Kidney tubule cell (primary cell): ENCODE results near the gene SELENON.
"Not testable (repeated sequence)": the region's sequence is repeated elsewhere in the genome, so short reads cannot be mapped to it uniquely, and the experiment has no call there.

ENCODE experiments used
- DNase-seq: peaks from one replicate; pipeline ENCODE4 v3.0.0-alpha.2; 2018; ENCODE audit warnings: low spot score

The SELENON gene

DNA sequence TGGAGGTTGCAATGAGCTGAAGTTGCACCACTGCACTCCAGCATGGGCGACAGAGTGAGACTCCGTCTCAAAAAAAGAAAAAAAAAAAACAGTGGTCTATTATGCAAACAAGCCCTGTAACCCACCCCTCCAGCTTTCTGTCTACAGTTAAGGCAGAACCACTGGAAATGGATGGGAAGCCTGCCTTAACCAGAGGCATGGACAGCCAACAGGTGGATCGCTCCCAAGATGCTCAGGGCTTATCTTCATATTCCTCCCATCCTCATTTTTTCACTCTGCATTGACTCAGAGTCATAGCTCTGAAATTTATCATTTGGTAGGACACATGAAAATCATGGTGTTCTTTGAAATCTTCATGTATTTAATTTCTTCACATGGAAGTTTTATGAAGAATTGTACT, 28.5 kb downstream of the SELENON start:
- no peak for DNase-seq

DNA sequence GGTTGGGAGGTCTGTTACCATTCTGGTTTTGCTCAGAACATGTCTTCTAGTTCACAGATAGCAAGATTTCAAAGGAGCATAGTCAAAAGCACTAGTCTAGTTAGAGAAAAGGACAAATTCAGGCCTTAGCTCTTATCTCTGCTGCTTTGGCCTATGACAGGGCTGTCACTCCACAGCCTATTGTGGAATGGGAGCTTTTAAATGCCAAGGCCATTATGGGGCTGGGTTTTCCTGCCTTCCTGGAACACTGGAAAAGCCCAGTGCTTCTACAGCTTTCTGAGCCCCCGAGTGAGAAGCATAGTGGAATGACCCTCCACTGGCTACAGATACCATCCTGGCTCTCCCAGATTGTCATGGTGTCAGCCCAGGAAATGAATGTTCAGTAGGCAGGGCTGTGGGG, 29.1 kb downstream of the SELENON start:
- DNase-seq: no peak

DNA sequence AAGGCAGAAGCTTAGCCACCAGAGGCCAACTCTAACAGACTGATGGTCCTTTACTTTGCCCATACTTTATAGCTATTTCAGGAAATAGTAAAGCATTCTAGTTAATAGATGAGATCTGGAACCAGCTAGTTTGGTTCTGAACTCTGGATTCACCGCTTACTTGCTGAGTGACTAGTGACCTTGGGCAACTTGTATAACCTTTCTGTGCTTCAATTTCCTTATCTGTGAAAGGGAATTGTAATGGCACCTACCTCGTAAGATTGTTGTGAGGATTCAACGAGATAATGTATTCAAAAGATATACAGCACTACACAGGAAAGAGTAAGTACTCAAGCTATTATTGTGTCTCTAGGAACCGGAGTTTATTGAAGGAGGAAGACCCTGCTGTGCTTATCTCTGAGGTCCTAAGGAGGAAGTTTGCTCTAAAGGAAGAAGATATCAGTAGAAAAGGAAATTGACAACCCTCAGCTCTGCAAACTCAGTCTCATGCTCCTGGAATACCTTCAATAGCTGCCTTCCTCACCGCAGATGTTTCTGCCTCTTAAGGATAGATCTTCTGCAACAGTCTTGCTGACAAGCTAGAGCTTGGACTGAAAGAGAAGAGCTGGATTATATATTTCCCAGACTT, 31.7 kb downstream of the SELENON start:
- no peak for DNase-seq

DNA sequence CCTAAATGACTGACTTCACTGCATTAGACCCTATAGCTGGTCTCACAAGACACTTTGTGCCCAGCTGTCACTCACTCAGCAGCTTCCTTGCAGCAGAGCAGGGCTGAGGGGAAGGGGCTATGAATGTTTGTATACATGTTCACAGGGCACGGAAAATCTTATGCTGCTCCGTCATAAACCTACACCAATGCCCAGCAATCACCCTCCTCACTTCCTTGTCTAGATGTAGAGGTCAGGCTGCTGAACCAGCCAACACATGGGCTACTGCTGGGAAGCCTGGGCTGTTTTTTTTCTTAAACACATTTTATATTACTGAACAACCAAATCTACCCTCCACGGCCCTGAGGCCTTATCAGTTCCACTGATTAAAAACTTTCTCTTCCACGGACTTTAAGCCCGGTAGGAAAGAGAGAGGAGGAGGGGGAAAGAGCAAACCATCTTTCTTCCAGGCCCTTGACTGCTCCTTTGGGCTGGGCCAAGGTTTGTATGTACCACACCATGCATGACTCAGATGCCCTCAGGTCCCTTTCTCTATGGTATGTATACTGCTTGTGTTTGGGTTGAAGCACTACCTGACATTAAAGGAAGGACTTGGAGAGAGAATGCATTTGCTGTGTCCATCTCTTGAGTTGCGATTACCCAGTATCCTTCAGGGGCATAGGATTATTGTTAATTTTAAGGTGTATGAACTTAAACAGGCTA, 32.5 kb downstream of the SELENON start:
- DNase-seq: no peak

DNA sequence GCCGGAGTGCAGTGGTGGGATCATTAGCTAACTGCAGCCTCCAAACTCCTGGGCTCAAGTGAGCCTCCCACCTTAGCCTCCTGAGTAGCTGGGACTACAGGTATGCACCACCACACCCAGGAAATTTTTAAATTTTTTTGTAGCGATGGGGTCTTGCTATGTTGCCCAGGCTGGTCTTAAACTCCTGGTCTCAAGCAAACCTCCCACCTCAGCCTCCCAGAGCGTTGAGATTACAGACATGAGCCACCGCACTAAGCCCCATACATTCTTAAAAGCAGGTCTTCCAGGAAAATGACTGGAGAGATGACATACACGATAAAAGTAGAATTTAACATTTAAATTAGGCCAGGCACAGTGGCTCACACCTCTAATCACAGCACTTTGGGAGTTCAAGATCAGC, 33.2 kb downstream of the SELENON start:
- DNase-seq: no peak

DNA sequence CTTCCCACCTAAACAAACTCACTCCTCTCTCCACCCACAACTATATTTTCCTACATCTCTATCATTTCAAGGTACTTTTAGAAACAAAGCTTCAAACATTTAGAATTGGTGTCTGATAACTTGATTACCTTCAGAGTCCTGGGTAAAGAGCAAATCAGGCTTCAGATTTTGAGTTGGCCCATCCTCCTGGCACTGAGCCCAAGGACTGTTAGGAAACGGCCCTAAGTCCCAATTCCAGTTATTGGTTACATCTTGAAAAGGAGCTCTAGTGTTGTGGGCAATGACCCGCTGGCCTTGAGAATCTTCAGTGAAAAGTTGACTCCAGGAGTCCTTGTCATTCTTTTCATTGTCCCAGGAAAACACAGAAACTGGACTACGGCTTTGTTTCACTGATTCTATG, 34.9 kb downstream of the SELENON start:
- no peak for DNase-seq

DNA sequence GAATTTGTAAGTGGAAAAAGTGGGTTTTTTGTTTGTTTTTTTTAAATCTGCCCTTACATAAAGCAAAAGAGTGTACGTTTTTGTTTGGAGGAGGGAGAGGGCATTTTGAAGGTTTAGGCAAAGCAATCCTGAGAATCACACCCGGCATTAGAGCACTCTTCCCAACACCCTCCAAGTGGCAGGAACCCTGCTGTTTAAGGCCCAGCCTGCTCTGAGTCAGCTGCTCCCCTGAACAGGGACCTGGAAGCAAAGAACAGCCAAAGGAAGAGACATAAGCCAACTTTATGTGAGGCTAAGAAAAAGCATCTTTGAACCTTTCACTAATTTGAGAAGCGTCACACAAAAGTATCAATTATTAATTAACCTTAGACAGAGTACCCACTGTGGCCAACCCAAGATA, 36.7 kb downstream of the SELENON start:
- no peak for DNase-seq

DNA sequence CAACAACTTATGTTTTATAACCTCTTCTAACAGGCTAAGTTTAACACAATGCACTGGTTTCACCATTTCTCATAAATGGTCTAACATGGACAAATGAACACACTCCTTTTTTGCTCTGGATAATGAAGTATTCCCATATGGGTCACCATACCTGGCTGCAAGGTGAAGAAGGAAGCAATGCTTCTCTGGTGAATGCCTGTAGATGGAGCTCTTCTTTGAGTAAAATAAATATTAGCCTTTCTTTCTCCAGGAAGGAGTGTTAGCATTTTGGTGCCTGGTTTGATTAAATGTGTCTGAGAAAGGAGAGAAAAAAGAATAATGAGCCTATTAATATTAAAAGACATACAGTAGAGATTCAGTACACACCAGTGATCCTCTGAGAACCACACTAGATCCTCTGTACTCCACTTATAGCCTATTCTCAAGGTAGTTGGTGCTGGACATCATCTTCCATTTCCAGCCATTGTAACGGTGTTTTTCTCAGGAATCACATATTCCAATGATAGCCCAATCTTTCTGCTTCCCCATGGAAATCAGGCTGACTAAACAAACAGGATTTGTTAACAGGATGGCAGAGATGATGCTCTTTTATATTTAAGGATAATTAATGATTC, 37.4 kb downstream of the SELENON start:
- DNase-seq: peak; percentile 47

DNA sequence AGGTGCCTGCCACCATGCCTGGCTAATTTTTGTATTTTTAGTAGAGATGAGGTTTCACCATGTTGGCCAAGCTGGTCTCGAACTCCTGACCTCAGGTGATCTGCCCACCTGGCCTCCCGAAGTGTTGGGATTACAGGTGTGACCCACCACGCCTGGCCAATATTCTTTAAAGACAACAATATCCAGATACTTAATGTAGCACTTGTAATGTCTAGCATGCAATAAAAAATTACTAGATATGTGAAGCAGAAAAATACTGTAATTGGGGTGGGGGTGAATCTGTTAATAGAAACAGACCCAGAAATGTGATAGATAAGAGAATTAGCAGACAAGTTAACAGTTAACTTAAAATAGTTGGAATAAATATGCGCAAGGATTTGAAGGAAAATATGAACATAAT, 39.8 kb downstream of the SELENON start:
- DNase-seq: not testable (repeated sequence)

DNA sequence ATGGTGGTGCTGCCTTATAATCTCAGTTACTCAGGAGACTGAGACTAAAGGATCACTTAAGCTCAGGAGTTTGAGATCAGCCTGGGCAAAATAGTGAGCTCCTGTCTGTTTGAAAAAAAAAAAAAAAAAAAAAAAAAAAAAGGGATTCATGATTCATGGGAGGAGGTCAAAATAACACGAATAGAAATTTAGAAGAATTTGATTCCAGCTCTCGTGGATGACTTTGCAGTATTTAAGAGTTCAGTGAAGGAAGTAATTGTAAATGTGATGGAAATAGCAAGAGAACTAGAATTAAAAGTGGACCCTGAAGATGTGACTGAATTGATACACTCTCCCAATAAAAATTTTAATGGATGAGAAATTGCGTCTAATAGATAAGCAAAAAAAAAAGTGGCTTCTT, 43.5 kb downstream of the SELENON start:
- DNase-seq: no peak

DNA sequence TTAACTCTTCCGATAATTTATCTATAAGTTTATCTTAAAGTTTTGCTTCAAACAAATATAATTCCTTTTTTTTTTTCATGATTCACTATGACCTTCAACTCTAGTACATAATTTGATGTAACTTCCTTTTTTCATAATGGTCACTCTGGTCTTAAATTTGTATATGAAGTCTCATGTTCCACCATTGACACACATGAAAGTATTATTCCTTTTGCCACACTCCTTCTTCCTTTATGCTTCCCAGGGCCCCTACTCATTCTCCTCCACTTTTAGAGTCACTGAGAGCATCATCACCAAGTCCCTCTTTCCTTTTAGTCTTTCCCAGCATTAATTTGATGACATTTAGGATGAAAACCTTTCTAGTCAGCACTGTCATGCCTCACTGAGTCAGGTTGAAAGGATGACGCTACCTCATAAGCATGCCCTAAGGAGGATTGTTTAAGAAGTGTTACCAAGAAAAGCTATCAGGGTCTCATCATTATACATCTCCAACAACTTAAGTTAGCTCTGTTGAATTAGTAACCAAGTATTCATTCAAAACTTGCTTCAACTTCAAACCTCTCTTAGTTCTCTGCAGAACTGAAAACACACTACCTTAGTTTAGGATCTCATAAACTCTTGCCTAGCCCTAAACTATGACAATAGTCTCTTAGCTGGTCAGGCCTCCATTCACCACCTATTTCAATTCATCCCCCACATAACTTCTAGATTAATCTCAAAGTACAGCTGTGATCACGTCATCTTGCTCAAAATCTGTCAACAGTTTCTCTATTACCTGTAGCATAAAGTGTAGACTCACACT, 44.7 kb downstream of the SELENON start:
- peak; percentile 73 for DNase-seq

DNA sequence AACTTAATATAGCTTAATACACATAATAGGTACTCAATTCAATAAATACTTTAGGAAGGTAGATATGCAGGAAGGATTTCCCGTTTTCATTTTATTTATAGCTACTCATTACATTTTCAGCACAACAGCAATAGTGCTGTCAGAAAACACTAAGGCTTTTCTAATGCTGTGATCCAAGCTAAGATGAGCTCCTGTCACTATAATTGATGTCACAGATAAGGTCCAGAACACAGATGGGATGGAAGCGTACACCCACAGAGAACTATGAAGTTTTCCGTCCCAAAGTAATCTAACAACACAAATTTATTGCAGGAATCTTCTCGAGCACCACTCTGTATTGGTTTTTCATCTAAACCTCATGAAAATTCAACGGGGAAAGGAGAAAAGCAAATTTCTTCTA, 45.7 kb downstream of the SELENON start:
- DNase-seq: no peak

DNA sequence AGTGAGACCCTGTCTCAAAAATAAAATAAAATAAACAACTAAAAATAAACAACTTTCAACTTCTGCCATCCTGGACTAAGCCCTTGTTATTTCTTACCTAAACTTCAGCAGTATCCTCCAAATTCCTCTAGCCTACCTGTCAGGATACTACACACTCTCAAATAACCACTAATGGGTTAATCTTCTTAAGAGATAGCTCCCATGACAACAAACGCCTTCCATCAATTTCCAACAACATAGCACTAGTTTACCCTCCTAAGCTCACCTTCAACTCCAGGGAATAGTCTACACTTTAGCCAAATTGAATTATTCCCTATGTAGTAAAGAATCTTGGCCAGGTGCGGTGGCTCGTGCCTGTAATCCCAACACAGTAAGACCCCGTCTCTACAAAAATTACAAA, 47.9 kb downstream of the SELENON start:
- no peak for DNase-seq

DNA sequence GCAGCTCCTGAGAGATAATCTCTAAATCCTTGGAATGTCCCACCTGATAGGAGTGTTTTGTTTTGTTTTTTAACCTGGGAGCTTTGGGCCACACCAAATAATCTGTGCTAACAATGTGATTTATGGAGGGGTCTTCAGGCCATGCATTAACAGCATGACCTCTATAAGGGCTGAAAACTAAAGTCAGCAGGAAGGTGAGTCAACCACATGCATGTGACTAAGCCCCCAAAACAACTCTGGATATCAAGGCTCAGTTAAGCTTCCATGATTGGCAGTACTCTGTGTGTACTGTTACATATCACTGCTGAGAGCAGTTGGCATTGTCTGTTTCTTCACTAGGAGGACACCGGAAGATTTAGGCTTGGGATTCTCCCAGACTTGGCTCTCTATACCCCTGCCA, 48.5 kb downstream of the SELENON start:
- DNase-seq: no peak

DNA sequence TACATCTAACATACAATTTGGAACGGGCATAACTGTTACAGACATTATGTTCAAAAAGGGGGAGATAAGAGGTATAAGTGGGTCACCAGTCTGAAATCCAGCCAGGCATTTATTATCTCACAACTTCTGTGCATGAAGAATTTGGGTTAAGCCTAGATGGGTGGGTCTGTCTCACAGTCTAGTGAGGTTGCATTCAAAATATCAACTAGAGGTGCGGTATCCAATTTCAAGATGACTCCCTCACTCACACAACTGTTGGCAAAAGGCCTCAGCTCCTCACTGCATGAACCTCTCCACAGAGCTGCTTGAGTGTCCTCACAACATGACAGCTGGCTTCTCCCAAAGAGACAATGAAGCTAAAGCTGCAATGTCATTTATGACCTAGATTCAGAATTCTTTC, 54.6 kb downstream of the SELENON start:
- DNase-seq: no peak

DNA sequence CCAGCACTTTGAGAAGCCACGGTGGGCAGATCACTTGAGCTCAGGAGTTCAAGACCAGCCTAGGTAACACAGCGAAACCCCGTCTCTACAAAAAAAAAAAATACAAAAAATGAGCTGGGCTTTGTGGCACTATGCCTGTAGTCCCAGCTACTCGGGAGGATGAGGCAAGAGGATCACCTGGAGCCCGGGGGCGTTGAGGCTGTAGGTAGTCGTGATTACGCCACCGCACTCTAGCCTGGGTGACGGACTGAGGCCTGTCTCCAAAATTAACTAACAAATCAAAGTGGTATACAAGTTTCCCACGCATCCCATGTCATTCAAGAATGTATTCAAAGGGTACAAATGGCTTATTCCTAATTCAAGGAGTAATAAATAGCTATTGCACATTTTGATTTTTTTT, 56.9 kb downstream of the SELENON start:
- DNase-seq: no peak

DNA sequence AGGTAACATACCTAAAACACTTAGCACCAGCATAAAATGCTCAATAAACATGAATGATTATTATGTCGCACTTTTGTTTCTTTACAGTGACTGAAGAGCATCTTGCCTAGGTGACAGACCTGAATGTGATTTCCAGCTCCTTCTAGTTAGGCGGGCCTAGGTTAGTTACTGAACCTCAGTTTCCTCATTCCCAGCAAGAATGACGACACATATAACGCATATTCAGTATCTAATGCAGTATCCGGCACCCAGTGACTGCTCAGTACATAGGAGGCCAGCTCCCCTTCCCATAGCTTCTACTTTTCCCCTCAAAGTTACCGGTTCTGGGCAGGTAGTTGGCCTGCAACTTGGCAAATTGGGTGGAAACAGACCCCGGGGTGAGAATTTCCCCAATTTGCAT, 58.5 kb downstream of the SELENON start:
- no peak for DNase-seq

DNA sequence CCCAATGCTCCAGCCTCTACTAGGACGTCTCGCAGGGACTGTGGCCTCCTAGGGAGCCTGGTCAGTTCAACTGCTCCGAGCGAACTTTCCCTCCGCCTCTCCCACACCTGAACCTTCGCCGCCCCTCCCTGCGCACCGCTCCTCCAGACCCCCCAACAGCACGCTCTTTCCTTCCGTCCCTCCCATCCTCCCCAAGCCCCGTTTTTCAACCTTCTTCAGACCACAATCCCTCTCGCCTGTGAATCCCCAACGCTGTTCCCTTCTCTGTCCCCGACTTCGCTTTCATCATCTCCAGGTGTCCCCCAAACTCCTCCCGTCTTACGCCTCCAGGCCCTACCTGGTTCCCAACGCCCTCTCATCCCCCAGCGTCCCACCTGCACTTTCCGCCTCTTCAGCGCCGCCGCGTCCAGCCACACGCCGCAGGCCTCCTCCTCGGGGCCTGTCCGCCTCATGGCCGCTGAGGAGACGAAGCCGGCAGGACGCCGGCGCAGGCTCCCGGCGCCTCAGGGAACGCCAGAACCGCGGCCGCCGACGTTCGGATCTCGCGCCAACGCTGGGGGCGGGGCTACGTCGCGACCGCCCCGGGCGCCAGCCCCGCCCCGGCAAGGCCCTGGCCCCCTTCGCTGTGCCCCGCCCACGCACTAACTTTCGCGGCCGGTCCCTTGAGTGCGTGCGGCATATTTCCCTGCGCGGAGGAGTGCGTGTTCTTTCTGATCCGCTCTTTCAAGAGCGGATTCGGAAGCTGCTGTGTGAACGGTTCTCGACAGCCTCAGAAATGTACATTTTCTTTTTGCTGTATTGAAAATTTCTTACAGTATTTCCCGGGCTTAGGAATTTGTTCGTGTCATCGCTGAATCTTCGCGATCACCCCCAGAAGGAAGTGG, 59.2 kb downstream of the SELENON start, which contains the start of gene AUNIP:
AUNIP (minus strand) TSS at position 552 of the 884 bp plus-strand sequence; CDS start at position 452, 100 bp downstream.
- DNase-seq: peak; percentile 90

DNA sequence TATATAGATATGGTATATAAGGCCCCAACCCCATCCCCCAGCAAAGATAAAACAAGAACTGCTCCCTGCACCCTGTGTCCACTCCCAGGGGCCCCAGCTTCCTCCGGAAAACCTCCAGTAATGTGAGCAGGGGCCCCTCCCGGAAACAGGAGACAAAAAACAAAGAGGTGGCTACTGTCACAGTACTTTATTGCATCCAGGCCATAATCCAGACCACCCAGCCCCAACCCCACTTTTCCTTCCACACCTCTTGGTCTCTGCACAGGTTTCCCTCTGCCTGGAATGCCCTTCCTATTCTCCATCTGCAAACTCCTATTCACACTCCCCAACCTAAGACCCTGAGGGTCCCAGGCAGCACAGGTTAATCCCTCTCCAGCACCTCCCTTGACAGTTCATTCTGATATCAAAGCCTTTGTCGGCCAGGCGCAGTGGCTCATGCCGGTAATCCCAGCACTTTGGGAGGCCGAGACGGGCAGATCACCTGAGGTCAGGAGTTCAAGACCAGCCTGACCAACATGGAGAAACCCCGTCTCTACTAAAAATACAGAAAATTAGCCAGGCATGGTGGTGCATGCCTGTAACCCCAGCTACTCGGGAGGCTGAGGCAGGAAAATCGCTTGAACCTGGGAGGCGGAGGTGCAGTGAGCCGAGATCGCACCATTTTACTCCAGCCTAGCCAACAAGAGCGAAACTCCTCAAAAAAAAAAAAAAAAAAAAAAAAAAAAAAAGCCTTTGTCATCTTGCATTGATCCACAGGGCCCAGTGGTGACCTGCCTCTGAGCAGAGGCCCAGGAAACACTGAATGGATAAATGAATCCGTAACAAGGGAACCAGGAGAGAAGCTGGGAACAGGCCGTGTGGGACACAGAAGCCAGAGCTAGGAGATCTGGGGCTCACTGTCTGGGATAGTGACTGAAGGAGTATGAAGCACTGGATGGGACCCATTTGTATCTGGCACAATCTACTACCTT, 61.6 kb downstream of the SELENON start:
- no peak for DNase-seq

DNA sequence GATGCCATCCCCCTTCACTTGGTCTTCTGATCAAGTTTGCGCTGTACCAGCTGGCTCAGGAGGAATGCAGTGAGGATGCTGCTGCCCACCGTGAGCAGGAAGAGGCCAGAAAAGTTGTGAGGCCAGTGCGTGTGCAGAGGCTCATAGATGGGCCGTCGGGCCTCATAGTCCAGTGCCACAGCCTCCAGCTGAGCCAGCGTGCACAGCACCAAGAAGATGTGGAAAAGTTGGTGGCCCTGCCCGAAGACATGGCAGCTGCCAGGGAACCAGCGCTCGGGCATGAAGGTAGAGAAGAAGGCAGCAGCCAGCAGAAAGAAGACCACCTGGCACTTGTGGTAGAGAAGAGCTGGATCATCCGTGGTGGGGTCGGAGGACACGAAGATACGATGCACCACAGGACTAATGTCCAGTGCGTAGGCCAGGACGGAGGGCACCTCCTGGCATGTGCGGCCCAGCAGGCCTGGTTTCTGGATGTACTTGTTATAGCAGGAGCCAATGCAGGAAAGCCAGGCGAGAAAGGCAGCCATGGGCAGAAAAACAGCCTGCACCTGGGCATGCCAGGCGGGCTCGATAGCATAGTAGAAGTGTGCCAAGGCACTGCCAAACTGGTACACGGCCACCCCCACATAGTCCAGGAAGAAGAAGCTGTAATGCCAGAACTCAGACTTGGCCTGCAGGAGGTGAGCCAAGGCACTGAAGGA, 62.9 kb downstream of the SELENON start:
- no peak for DNase-seq
